BLaER1 treated with 17β-estradiol and CSF1 and Interleukin-3, amounts not matched to agents 10 nM and 100 nM (cell line): Measurements from ENCODE around the gene INO80.
A peak's percentile ranks its signal among the peaks of the same experiment; 100 is the strongest.
"Not testable (repeated sequence)": the region's sequence is repeated elsewhere in the genome, so short reads cannot be mapped to it uniquely, and the experiment has no call there.

Source experiments
- H3K27ac ChIP-seq, 11 experiments: shearing (Covaris generic); formaldehyde crosslinking; 2 replicates each; pipeline ENCODE4 v1.8.1; 2022
- H3K27me3 ChIP-seq, 11 experiments: shearing (Covaris generic); formaldehyde crosslinking; 2 replicates each; pipeline ENCODE4 v1.8.1; 2022
- H3K36me3 ChIP-seq, 11 experiments: shearing (Covaris generic); formaldehyde crosslinking; 2 replicates each; pipeline ENCODE4 v1.8.1; 2022
- H3K4me1 ChIP-seq, 10 experiments: shearing (Covaris generic); formaldehyde crosslinking; 2 replicates each; pipeline ENCODE4 v1.8.1; 2022
- H3K4me2 ChIP-seq, 11 experiments: shearing (Covaris generic); formaldehyde crosslinking; 2 replicates each; pipeline ENCODE4 v1.8.1; 2022
- H3K4me3 ChIP-seq, 10 experiments: shearing (Covaris generic); formaldehyde crosslinking; 2 replicates each; pipeline ENCODE4 v1.8.1; 2022
- H3K9ac ChIP-seq, 11 experiments: shearing (Covaris generic); formaldehyde crosslinking; 2 replicates each; pipeline ENCODE4 v1.8.1; 2022
- H3K9me3 ChIP-seq, 11 experiments: shearing (Covaris generic); formaldehyde crosslinking; replicated peaks in 1 of 11; 2 replicates each; pipeline ENCODE4 v1.8.1; 2022
- H4K20me1 ChIP-seq, 11 experiments: shearing (Covaris generic); formaldehyde crosslinking; 2 replicates each; pipeline ENCODE4 v1.8.1; 2022
- Cebpa-rat ChIP-seq, 11 experiments: shearing (Covaris generic); IDR thresholded peaks; 2 replicates each; pipeline ENCODE4 v1.8.1; 2022

The INO80 gene

GRCh38 chr15:40955141-40955903 is 160.8 kb downstream of the INO80 start:
- no peak for TF ChIP-seq Cebpa-rat (IDR thresholded peaks at IDR 0.05)
- peak overlapping the region in 8 of 11 experiments; percentile 4 to 89 (median 42); a peak in 12 of 22 replicates for H3K9ac ChIP-seq

DNA sequence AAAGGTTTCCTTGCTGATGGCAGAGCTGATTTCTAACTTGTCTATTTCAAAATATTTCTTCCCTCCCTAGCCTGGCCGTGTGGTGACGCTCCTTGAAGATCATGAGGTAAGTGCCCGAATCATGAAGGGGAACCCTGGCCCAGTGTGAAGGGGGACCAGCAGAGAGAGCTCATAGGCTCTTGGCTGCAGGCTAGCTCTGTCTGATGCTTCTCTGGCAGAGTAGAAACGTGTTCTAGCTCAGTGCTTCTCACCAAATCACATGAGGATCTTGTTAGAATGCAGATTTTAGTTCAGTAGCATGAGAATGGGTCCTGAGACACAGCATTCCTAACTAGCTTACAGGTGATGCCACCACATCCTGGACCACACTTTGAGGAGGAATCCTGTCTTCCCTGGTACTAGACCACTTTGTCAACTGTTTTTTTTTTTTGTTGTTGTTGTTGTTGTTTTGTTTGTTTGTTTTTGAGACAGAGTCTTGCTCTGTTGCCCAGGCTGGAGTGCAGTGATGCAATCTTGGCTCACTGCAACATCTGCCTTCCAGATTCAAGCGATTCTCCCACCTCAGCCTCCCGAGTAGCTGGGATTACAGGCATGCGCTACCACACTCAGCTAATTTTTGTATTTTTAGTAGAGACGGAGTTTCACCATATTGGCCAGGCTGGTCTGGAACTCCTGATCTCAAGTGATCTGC is 161.8 kb downstream of the INO80 start:
- not testable (repeated sequence) for H3K9me3 ChIP-seq, H3K27me3 ChIP-seq
- Histone ChIP-seq H3K4me2 (peak overlapping the region; percentile 79 to 97 (median 91)), H3K4me1 (peaks cover 53 to 74% (median 67%) of the 10 kb centered on the region in 10 experiments), H3K9ac (peak overlapping the region; percentile 73 to 89 (median 81)), H3K27ac (peak overlapping the region in 9 of 11 experiments; percentile 74 to 95 (median 85); a peak in 10 of 22 replicates), H4K20me1 (peaks cover 0 to 57% (median 30%) of the 10 kb centered on the region in 11 experiments; a peak in 14 of 22 replicates), H3K4me3 (peak overlapping the region; percentile 70 to 92 (median 79)), H3K36me3 (peaks cover 15 to 33% (median 22%) of the 10 kb centered on the region in 11 experiments; a peak in 21 of 22 replicates)
- 0 out of 22 replicates have a peak, but pooled peaks of 1 of the 11 experiments have one; percentile 17 for TF ChIP-seq Cebpa-rat (IDR thresholded peaks at IDR 0.05)

More at GRCh38 chr15:40955141-40955903, 160.8 kb downstream of the INO80 start:
- H3K9me3 ChIP-seq: no peaks in the 10 kb centered on the region
- peak overlapping the region in 6 of 10 experiments; percentile 70 to 92 (median 81); a peak in 9 of 20 replicates for H3K4me3 ChIP-seq
- peak overlapping the region; percentile 79 to 97 (median 91) for H3K4me2 ChIP-seq
- H3K36me3 ChIP-seq: peaks cover 15 to 33% (median 22%) of the 10 kb centered on the region in 11 experiments; a peak in 21 of 22 replicates
- H4K20me1 ChIP-seq: peaks cover 0 to 64% (median 30%) of the 10 kb centered on the region in 11 experiments; a peak in 14 of 22 replicates
- H3K27ac ChIP-seq: peak overlapping the region in 2 of 11 experiments; percentile 4 to 13; a peak in 2 of 22 replicates
- no peaks in the 10 kb centered on the region for H3K27me3 ChIP-seq
- H3K4me1 ChIP-seq: peaks cover 49 to 80% (median 65%) of the 10 kb centered on the region in 10 experiments

GRCh38 chr15:40953713-40954074 is 162.4 kb downstream of the INO80 start:
- Histone ChIP-seq H3K9me3 (no peaks in the 10 kb centered on the region), H3K36me3 (peaks cover 15 to 33% (median 22%) of the 10 kb centered on the region in 11 experiments; a peak in 21 of 22 replicates), H3K4me1 (peaks cover 57 to 74% (median 68%) of the 10 kb centered on the region in 10 experiments), H3K27ac (peak overlapping the region; percentile 36 to 95 (median 84); a peak in 21 of 22 replicates), H4K20me1 (peaks cover 0 to 50% (median 30%) of the 10 kb centered on the region in 11 experiments; a peak in 14 of 22 replicates), H3K4me3 (peak overlapping the region; percentile 70 to 92 (median 79)), H3K4me2 (peak overlapping the region; percentile 79 to 97 (median 91)), H3K27me3 (no peaks in the 10 kb centered on the region), H3K9ac (peak overlapping the region; percentile 73 to 89 (median 81))
- TF ChIP-seq Cebpa-rat (IDR thresholded peaks at IDR 0.05): no peak

DNA sequence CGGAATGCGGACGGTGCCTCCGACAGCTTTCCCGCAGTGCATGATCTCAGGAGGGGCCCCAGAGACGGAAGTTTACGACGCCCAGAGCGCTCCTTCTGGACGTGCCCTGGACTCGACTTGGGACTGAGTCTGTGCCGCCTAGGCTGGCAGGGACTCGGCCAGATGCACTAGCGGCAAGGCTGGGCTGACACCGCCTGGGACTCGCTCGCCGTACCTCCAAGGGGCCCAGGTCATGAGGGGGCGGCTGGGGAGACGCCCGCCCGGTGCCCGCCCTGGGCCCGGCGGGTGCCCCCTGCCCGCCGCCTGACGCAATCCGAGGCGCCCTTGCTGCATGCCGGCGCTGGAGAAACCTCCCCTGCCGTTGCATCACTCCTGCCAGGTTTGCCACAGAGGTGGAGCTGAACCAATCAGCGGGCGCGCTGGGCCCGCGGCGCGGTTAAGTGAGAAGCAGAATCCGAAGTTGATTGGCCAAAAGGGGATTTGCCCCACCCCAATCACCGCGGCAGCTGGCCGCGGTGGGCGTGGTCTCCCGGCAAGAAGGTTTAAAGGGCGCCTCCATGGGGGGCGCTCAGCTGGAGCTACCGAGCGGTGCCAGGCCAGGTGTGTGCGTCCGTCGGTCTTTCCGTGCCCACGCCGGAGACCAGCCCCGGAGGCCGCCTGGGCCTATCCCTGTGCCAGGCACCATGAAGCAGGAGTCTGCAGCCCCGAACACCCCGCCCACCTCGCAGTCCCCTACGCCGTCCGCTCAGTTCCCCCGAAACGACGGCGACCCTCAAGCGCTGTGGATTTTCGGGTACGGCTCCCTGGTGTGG is 163.0 kb downstream of the INO80 start, which contains the start of gene CHAC1:
TSS of gene CHAC1 (plus strand) at position 571 of the 812 bp plus-strand sequence. CDS start at position 684, 113 bp downstream.
- H4K20me1 ChIP-seq: peaks cover 0 to 46% (median 30%) of the 10 kb centered on the region in 11 experiments; a peak in 14 of 22 replicates
- H3K9me3 ChIP-seq: no peaks in the 10 kb centered on the region
- peaks cover 57 to 71% (median 65%) of the 10 kb centered on the region in 10 experiments for H3K4me1 ChIP-seq
- H3K27me3 ChIP-seq: no peaks in the 10 kb centered on the region
- H3K9ac ChIP-seq: peak within 1 kb of the TSS; percentile 73 to 89 (median 81)
- peaks cover 15 to 33% (median 22%) of the 10 kb centered on the region in 11 experiments; a peak in 21 of 22 replicates for H3K36me3 ChIP-seq
- TF ChIP-seq Cebpa-rat (IDR thresholded peaks at IDR 0.05): peak; percentile 66 to 100 (median 96); a peak in 21 of 22 replicates
- peak within 1 kb of the TSS; percentile 79 to 97 (median 91) for H3K4me2 ChIP-seq
- peak within 1 kb of the TSS; percentile 70 to 92 (median 79) for H3K4me3 ChIP-seq
- peak within 1 kb of the TSS; percentile 74 to 95 (median 84) for H3K27ac ChIP-seq

DNA sequence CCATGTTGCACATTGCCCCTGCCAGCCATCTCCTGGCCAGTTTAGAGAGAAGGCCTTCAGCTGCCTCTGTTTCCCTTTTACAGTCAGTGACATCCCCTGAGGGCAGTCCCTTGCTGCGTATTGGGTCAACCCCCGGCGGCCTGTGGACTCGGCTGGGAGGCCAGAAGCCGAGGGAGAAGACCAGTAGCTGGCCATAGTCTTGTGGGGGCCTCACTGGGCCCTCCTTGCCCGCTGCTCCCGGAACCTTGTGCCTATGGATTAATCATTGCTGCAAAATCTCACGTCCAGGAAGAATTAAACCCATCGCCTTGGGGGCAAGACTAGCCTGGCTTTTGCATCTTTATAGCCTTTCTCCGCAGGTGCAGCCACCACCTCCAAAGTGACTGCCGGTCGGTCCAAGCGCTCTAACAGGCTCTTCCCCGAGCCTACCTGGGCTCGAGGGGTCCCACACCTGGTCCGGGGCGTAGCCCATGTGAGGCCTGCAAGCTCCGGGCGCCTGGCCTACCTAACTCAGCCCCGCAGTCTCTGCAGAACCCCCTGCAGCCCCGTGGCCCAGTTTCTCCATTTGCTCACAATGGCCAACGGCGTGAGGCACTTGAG is 163.7 kb downstream of the INO80 start:
- Histone ChIP-seq H4K20me1 (peaks cover 0 to 38% (median 24%) of the 10 kb centered on the region in 11 experiments; a peak in 14 of 22 replicates), H3K27ac (peak overlapping the region; percentile 74 to 95 (median 84))

GRCh38 chr15:40951764-40952163 is 164.3 kb downstream of the INO80 start:
- Histone ChIP-seq H3K36me3 (peaks cover 14 to 27% (median 21%) of the 10 kb centered on the region in 11 experiments; a peak in 21 of 22 replicates), H3K4me2 (peak overlapping the region; percentile 79 to 97 (median 91); a peak in 20 of 22 replicates), H3K9me3 (no peaks in the 10 kb centered on the region), H3K27ac (peak overlapping the region in 3 of 11 experiments; percentile 80 to 95 (median 84); a peak in 5 of 22 replicates), H4K20me1 (peaks cover 0 to 32% (median 17%) of the 10 kb centered on the region in 11 experiments; a peak in 14 of 22 replicates), H3K9ac (no peak overlapping the region), H3K27me3 (no peaks in the 10 kb centered on the region), H3K4me3 (no peak overlapping the region; a peak in 1 of 20 replicates), H3K4me1 (peaks cover 53 to 61% (median 54%) of the 10 kb centered on the region in 10 experiments)
- no peak for TF ChIP-seq Cebpa-rat (IDR thresholded peaks at IDR 0.05)

More for the DNA sequence above, 163.7 kb downstream of the INO80 start:
- Histone ChIP-seq H3K9ac (peak overlapping the region; percentile 73 to 89 (median 81)), H3K4me1 (peaks cover 57 to 68% (median 60%) of the 10 kb centered on the region in 10 experiments), H3K36me3 (peaks cover 15 to 32% (median 22%) of the 10 kb centered on the region in 11 experiments; a peak in 21 of 22 replicates), H3K4me2 (peak overlapping the region; percentile 79 to 97 (median 91)), H3K4me3 (peak overlapping the region; percentile 70 to 92 (median 79)), H3K9me3 (no peaks in the 10 kb centered on the region), H3K27me3 (no peaks in the 10 kb centered on the region)
- TF ChIP-seq Cebpa-rat (IDR thresholded peaks at IDR 0.05): no peak

DNA sequence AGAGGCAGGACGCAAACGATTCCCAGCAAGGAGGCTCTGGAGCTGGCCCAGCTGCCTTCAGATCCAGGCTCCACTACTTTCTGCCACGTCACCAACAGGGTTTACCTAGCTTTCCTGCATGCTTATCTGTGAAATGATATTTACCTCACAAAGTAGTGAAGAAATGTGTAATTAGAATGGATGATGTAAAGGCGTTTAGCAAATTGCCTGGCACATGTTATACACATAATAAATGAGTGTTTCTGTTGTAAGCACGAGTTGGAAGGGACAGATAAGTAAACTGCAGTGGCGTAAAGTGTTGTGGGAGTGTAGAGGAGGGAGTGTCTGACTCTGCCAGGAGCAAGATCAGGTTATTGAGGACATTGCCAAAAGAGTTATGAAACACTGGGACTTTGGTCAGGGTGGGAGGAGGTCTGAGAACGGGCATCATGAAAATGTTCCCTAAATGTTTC is 166.3 kb downstream of the INO80 start:
- no peak for TF ChIP-seq Cebpa-rat (IDR thresholded peaks at IDR 0.05)
- peaks cover 33 to 42% (median 35%) of the 10 kb centered on the region in 10 experiments for H3K4me1 ChIP-seq
- H3K4me2 ChIP-seq: peak overlapping the region; percentile 15 to 58 (median 37); a peak in 16 of 22 replicates
- no peaks in the 10 kb centered on the region for H3K9me3 ChIP-seq
- H3K27me3 ChIP-seq: no peaks in the 10 kb centered on the region
- H4K20me1 ChIP-seq: peaks cover 0 to 12% (median 0%) of the 10 kb centered on the region in 11 experiments; a peak in 4 of 22 replicates
- no peak overlapping the region for H3K9ac ChIP-seq
- H3K4me3 ChIP-seq: no peak overlapping the region
- no peak overlapping the region for H3K27ac ChIP-seq
- H3K36me3 ChIP-seq: peaks cover 0 to 8% (median 1%) of the 10 kb centered on the region in 11 experiments; a peak in 9 of 22 replicates
